Stromal cell of bone marrow (primary cell): ENCODE measurements around the gene SYTL2.

Experiments used
- DNase-seq: peaks from one replicate; pipeline ENCODE4 v3.0.0-alpha.2; 2012; ENCODE audit warnings: low read depth

Gene SYTL2

GRCh38 chr11:85762226-85762625, 48.7 kb downstream of the SYTL2 start:
- DNase-seq: no peak

- DNase-seq: peak; percentile 83
Measured at GRCh38 chr11:85759915-85760314, 51.0 kb downstream of the SYTL2 start.

- no peak for DNase-seq
Measured at GRCh38 chr11:85758480-85759039, 52.4 kb downstream of the SYTL2 start.

- no peak for DNase-seq
Measured at GRCh38 chr11:85758026-85758425, 52.9 kb downstream of the SYTL2 start.

GRCh38 chr11:85756401-85757200, 54.3 kb downstream of the SYTL2 start:
- no peak for DNase-seq

GRCh38 chr11:85755701-85756100, 55.2 kb downstream of the SYTL2 start:
- DNase-seq: no peak

- DNase-seq: no peak
Measured at GRCh38 chr11:85755285-85755684, 55.7 kb downstream of the SYTL2 start.

GRCh38 chr11:85752890-85753581, 57.9 kb downstream of the SYTL2 start:
- no peak for DNase-seq

GRCh38 chr11:85752201-85752889, 58.6 kb downstream of the SYTL2 start:
- DNase-seq: no peak

- DNase-seq: no peak
Measured at GRCh38 chr11:85751724-85752123, 59.2 kb downstream of the SYTL2 start.

GRCh38 chr11:85750646-85751045, 60.3 kb downstream of the SYTL2 start:
- no peak for DNase-seq

GRCh38 chr11:85749884-85750283, 61.1 kb downstream of the SYTL2 start:
- no peak for DNase-seq

GRCh38 chr11:85749287-85749834, 61.6 kb downstream of the SYTL2 start:
- no peak for DNase-seq

GRCh38 chr11:85748455-85748891, 62.5 kb downstream of the SYTL2 start:
- DNase-seq: no peak

- no peak for DNase-seq
Measured at GRCh38 chr11:85746670-85747069, 64.3 kb downstream of the SYTL2 start.

GRCh38 chr11:85745626-85746025, 65.3 kb downstream of the SYTL2 start:
- no peak for DNase-seq

- no peak for DNase-seq
Measured at GRCh38 chr11:85742873-85743275, 68.1 kb downstream of the SYTL2 start.

GRCh38 chr11:85742348-85742747, 68.6 kb downstream of the SYTL2 start:
- no peak for DNase-seq

- DNase-seq: no peak
Measured at GRCh38 chr11:85740481-85741400, 70.2 kb downstream of the SYTL2 start.

- no peak for DNase-seq
Measured at GRCh38 chr11:85737738-85738137, 73.2 kb downstream of the SYTL2 start.

- no peak for DNase-seq
Measured at GRCh38 chr11:85735876-85736460, 75.0 kb downstream of the SYTL2 start.
